MM.1S (cell line): Measurements from ENCODE around the gene NDP.
A peak's percentile ranks its signal among the peaks of the same experiment; 100 is the strongest.

Experiments
- DNase-seq: peaks from one replicate; pipeline ENCODE4 v3.0.0-alpha.2; 2015
- H2AFZ ChIP-seq: fragments of 300-600 bp; sonication (generic); 2 replicates; pipeline ENCODE4 v1.6.0; 2016; ENCODE audit warnings: antibody characterized with exemption, low read length
- H3F3A ChIP-seq: fragments of 300-600 bp; sonication (generic); 2 replicates; pipeline ENCODE4 v1.6.1; 2016; ENCODE audit warnings: mild to moderate bottlenecking, antibody characterized with exemption, low read length, moderate library complexity, mixed read lengths; ENCODE audit not compliant: insufficient read depth
- H3K27ac ChIP-seq: fragments of 300-600 bp; sonication (generic); 2 replicates; pipeline ENCODE4 v1.5.1; 2016; ENCODE audit warnings: mild to moderate bottlenecking, low read length
- H3K27me3 ChIP-seq: fragments of 300-600 bp; sonication (generic); replicated peaks from 2 replicates; pipeline ENCODE4 v1.6.0; 2016; ENCODE audit warnings: low read length; ENCODE audit not compliant: insufficient read depth
- H3K36me3 ChIP-seq: fragments of 300-600 bp; sonication (generic); replicated peaks from 2 replicates; pipeline ENCODE4 v1.6.1; 2016; ENCODE audit warnings: mild to moderate bottlenecking, low read length, mixed read lengths; ENCODE audit not compliant: insufficient read depth
- H3K4me1 ChIP-seq: fragments of 300-600 bp; sonication (generic); 2 replicates; pipeline ENCODE4 v1.6.1; 2016; ENCODE audit warnings: low read length, mixed read lengths
- H3K4me2 ChIP-seq: fragments of 300-600 bp; sonication (generic); 2 replicates; pipeline ENCODE4 v1.6.0; 2016; ENCODE audit warnings: low read depth, low read length
- H3K4me3 ChIP-seq: fragments of 300-600 bp; sonication (generic); 2 replicates; pipeline ENCODE4 v1.5.1; 2016; ENCODE audit warnings: low read length, mixed read lengths
- H3K79me2 ChIP-seq: fragments of 300-600 bp; sonication (generic); 2 replicates; pipeline ENCODE4 v1.6.1; 2016; ENCODE audit warnings: mixed run types, low read length, mixed read lengths
- H3K9ac ChIP-seq: fragments of 300-600 bp; sonication (generic); 2 replicates; pipeline ENCODE4 v1.6.1; 2016; ENCODE audit warnings: low read length, mixed read lengths
- H3K9me2 ChIP-seq: fragments of 300-600 bp; sonication (generic); replicated peaks from 2 replicates; pipeline ENCODE4 v1.6.1; 2016; ENCODE audit warnings: mild to moderate bottlenecking, low read length, mixed read lengths; ENCODE audit not compliant: insufficient read depth
- H3K9me3 ChIP-seq: fragments of 300-600 bp; sonication (generic); replicated peaks from 2 replicates; pipeline ENCODE4 v1.6.1; 2016; ENCODE audit warnings: mild to moderate bottlenecking, low read length, mixed read lengths; ENCODE audit not compliant: insufficient read depth
- H4K20me1 ChIP-seq: fragments of 300-600 bp; sonication (generic); 2 replicates; pipeline ENCODE4 v1.6.1; 2016; ENCODE audit warnings: mild to moderate bottlenecking, low read length, moderate library complexity, mixed read lengths; ENCODE audit not compliant: insufficient read depth
- EZH2 ChIP-seq: fragments of 300-600 bp; sonication (generic); optimal IDR thresholded peaks from 2 replicates; pipeline ENCODE3; 2017; ENCODE audit warnings: low read depth, mild to moderate bottlenecking, antibody characterized with exemption, low read length, mixed read lengths
- EZH2phosphoT487 ChIP-seq: fragments of 300-600 bp; sonication (generic); IDR thresholded peaks from 2 replicates; pipeline ENCODE4 v1.6.1; 2018; ENCODE audit warnings: antibody characterized with exemption, low read length
- TF ChIP-seq, protein P1 (sequence below): fragments of 300-600 bp; sonication (generic); IDR thresholded peaks from 2 replicates; pipeline ENCODE4 v1.5.1; 2016; ENCODE audit warnings: antibody characterized with exemption, low read length, mixed read lengths

NDP gene

DNA sequence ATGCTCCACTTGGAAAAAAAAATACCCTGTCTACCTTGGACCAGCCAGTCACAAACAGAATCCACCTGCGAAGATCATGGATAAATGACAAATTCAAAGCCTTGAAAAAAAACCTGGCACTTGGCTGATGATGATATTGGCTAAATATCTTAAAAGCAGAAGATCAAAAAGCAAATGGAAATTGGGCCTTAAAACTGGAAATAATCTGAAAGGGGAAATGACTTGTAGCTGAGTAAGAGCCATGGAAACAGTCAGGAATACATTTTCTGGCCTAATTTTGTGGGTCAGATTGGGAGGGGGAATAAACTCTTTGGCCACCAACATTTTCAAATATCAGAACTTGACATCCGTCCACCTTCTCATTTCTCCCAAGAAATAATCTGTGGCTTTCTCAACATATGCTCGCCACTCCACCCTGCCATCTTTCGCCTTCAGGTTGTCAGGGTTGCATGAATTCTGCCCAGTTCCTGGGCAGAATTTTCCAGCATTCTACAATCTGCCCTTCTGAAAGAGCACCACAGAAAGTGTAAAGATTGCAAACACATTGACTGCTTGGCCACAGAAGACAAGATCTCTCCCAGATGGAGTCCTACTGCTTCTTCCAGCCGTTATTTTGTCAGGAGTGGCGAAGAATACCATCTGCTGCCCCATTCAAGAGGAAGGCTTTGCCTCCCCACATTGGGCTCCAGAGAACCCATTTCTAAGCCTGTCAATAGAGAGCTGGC, 1.7 kb upstream of the NDP start:
- DNase-seq, result no peak
- Histone ChIP-seq H2AFZ (no peak overlapping the region), H3K4me3 (no peak overlapping the region), H3F3A (peaks cover 4% of the 10 kb centered on the region), H3K9me3 (no peaks in the 10 kb centered on the region), H3K27ac (peak overlapping the region; percentile 38; the same call in 1 of the 2 replicates), H3K4me1 (0 out of 2 replicates have a peak, but pooled peaks cover 6% of the 10 kb centered on the region), H3K9me2 (no peaks in the 10 kb centered on the region), H3K9ac (no peak overlapping the region), H3K27me3 (no peaks in the 10 kb centered on the region), H4K20me1 (no peaks in the 10 kb centered on the region), H3K79me2 (no peaks in the 10 kb centered on the region), H3K36me3 (no peaks in the 10 kb centered on the region), H3K4me2 (peak overlapping the region; percentile 43)
- TF ChIP-seq, protein P1, sequence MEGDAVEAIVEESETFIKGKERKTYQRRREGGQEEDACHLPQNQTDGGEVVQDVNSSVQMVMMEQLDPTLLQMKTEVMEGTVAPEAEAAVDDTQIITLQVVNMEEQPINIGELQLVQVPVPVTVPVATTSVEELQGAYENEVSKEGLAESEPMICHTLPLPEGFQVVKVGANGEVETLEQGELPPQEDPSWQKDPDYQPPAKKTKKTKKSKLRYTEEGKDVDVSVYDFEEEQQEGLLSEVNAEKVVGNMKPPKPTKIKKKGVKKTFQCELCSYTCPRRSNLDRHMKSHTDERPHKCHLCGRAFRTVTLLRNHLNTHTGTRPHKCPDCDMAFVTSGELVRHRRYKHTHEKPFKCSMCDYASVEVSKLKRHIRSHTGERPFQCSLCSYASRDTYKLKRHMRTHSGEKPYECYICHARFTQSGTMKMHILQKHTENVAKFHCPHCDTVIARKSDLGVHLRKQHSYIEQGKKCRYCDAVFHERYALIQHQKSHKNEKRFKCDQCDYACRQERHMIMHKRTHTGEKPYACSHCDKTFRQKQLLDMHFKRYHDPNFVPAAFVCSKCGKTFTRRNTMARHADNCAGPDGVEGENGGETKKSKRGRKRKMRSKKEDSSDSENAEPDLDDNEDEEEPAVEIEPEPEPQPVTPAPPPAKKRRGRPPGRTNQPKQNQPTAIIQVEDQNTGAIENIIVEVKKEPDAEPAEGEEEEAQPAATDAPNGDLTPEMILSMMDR, result no peak
- TF ChIP-seq EZH2phosphoT487, result no peak
- TF ChIP-seq EZH2, result no peak

DNA sequence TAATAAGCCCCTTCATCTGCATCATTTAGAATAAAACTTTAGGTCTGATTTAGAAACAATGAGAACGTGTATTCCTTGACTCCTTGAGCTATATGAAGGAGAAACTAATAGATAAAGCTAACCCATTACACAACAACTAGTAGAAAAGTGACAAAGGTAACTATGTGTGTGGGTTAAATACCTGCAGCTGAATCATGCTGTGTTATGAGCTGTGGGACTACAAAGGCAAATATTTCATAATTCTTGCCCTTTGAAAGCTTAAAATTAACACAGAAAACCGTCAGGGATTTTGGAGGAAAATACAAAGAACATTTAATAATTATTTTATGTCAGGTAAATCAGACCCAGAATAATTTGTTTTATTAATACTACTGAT, 898 bp upstream of the NDP start:
- peaks cover 4% of the 10 kb centered on the region for H3F3A ChIP-seq
- H3K9me2 ChIP-seq, result no peaks in the 10 kb centered on the region
- H3K36me3 ChIP-seq, result no peaks in the 10 kb centered on the region
- no peak overlapping the region for H3K27ac ChIP-seq
- no peak for DNase-seq
- no peaks in the 10 kb centered on the region for H4K20me1 ChIP-seq
- H3K9ac ChIP-seq, result no peak overlapping the region
- no peak overlapping the region for H3K4me3 ChIP-seq
- 0 out of 2 replicates have a peak, but pooled peaks cover 6% of the 10 kb centered on the region for H3K4me1 ChIP-seq
- no peaks in the 10 kb centered on the region for H3K27me3 ChIP-seq
- no peaks in the 10 kb centered on the region for H3K9me3 ChIP-seq
- H2AFZ ChIP-seq, result no peak overlapping the region
- H3K79me2 ChIP-seq, result no peaks in the 10 kb centered on the region
- H3K4me2 ChIP-seq, result no peak overlapping the region
- no peak for TF ChIP-seq EZH2
- TF ChIP-seq, protein P1, result no peak
- no peak for TF ChIP-seq EZH2phosphoT487

DNA sequence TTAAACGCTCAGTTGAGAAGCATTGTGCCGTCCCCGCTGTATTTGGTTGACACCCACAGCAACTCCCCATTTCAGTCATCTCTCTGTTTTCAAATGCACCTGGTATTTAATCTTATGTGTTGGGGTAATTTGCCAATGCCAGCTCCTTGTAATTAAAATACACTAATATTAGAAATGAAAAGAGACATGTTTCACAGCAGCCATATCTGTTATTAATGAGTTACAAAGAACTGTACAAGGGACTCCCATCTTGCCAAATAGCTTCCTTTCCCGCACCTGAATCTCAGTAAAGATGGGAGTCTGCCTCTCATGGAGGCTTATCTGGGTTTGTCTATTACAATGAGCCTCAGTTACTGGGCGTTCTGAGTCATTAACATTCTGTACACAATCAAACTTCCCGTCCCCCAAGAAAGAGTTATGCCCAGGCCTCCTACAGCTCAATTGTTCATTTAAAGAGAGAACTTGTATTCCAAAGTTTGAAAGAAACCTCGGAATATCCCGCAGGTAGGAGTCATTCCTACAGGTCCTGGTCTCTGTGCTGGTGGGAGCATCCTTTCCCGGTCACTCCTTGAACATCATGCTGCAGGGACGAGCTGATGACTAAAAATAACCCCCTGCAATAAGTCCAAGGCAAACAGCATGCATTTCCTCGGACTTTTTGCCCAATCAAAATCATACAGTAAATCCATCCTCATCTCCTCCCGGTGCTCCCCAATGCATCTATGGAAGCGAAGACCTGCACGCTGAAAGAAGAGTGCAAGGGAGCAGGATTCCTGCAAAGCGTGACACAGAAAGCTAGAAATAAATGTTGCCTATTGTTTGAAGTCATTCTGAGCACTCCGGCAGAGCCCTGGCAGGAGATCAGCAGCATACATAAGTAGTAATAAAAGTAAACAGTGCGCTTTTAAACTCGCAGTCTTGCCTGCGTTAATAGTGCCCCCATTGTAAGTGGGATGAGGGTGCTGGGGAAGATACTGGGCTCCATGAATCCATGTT, 926 bp downstream of the NDP start:
- Histone ChIP-seq H3F3A (peaks cover 4% of the 10 kb centered on the region), H3K27me3 (no peaks in the 10 kb centered on the region), H3K9me2 (no peaks in the 10 kb centered on the region), H4K20me1 (no peaks in the 10 kb centered on the region), H3K4me1 (0 out of 2 replicates have a peak, but pooled peaks cover 6% of the 10 kb centered on the region), H2AFZ (no peak overlapping the region), H3K4me2 (no peak overlapping the region), H3K79me2 (no peaks in the 10 kb centered on the region), H3K9me3 (no peaks in the 10 kb centered on the region), H3K4me3 (no peak overlapping the region), H3K27ac (no peak overlapping the region), H3K36me3 (no peaks in the 10 kb centered on the region), H3K9ac (no peak overlapping the region)
- TF ChIP-seq, protein P1, result no peak
- no peak for TF ChIP-seq EZH2phosphoT487
- DNase-seq, result no peak
